HS-5 (cell line): Measurements from ENCODE around the gene ZBTB46.
"Not testable (repeated sequence)": the region's sequence is repeated elsewhere in the genome, so short reads cannot be mapped to it uniquely, and the experiment has no call there.

Experiments
- DNase-seq: peaks from one replicate; pipeline ENCODE4 v3.0.0-alpha.2; 2012; ENCODE audit warnings: low read depth

Gene ZBTB46

GRCh38 chr20:63787302-63787701 lies 43.8 kb downstream of the ZBTB46 start:
- no peak for DNase-seq

GRCh38 chr20:63785691-63786131 lies 45.4 kb downstream of the ZBTB46 start:
- DNase-seq = no peak

DNA sequence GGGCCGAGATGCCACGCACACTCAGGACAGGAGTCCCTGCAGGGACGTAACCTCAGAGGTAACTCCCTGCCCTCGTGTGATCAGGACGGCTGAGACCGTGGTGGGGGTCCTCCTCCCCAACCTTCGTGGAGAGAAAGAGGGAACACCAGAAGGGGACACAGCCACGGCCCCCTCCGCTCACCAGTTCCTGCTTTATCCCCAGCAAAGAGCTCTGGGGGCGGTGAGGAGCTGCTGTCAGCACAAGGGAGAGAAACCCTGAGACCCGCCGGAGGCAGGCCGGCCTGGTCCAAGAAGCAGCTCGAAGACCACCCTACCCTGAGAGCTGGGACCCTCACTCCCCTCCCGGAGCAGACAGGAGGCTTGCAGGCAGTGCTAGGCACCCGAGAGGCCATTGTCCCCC lies 47.1 kb downstream of the ZBTB46 start:
- DNase-seq = no peak

DNA sequence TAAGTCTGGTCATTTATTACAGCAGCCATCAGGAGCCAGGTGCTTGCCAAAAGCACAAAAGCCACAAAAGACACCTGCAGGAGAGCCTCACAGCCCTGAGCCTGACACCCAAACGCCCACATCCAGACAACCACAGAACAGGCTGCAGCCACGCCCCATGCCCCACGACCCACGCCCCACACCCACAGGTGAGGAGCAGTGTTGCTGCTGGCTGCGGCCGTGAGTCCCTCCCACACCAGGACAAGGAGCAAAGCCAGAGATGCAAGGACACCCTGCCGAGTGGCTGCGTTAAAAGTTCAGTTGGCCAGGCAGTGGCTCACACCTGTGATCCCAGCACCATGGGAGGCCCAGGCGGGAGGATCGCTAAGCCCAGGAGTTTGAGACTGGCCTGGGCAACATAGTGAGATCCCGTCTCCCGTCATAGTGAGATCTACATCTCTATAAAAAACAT lies 48.5 kb downstream of the ZBTB46 start:
- no peak for DNase-seq

DNA sequence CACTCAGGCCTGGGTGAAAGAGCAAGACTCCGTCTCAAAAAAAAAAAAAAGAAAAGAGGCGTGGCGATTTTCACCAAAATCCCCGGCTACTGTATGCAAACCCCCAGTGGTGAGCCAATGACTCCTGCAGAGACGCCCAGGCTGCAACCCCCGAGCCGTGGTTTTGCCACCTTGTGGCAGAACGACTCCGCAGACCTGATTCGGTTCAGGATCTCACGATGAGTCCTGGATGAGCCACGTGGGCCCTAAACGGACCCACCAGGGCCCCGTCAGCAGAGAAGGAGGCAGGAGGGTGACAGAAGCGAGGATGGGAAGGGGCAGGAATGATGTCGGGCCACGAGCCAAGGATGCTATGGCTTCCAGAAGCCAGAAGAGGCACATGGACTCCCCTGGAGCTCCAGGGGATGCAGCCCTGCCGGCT lies 49.0 kb downstream of the ZBTB46 start:
- DNase-seq = no peak

DNA sequence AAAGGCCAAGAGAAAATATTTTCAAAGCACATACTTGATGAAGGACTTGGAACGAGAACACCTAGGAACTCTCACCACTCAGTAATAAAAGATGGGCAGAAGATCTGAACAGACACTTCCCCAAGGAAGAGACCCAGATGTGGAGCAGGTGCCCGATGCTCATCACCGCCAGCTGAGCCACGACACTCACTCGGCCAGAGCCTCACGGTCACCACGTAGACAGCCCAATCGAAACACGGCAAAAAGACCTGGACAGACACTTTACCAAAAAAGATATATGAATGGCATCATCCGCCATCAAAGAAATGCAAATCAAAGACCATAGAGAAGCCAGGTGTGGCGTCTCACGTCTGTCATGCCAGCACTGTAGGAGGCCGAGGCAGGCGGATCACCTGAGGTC lies 49.9 kb downstream of the ZBTB46 start:
- DNase-seq = no peak

- DNase-seq = no peak
Measured at GRCh38 chr20:63778857-63779256, 52.2 kb downstream of the ZBTB46 start.

DNA sequence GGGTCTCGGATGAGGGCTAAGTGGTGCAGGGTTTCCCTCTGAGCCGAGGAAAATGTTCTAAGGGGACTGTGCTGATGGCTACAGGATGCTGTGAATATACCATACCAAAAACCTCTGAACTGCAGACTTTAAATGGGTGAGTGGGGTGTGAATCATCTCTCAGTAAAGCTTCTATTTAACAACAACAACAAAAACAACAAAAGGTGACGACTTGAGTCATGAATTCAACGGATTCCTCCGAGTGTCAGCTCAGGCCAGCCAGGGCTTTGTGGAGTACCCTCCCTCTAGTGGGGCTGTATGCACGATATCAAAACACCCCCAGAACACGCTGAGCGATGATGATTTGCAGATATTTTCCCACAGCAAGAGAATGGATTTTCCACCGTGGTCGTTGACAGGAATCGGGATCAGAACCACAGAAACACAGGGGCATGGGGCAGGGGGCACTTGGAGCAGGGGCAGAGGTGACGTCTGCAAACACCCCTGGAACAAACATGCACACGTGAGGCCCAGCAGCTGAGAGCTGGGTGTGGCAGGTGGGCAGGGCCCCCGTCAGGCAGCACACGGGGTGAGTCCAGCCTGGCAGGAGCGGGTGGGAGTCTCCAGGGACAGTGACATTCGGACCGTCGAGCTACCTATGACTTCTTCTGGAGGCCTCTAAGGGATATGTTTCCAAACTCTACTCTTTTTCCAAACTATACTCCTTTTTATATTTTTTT lies 52.9 kb downstream of the ZBTB46 start:
- DNase-seq = no peak

GRCh38 chr20:63777614-63778013 lies 53.5 kb downstream of the ZBTB46 start:
- DNase-seq = no peak

- DNase-seq = not testable (repeated sequence)
Measured at GRCh38 chr20:63776875-63777274, 54.2 kb downstream of the ZBTB46 start.

GRCh38 chr20:63775096-63775978 lies 55.7 kb downstream of the ZBTB46 start:
- DNase-seq = no peak

- no peak for DNase-seq
Measured at GRCh38 chr20:63774306-63774705, 56.8 kb downstream of the ZBTB46 start.

GRCh38 chr20:63773571-63774241 lies 57.4 kb downstream of the ZBTB46 start:
- DNase-seq = no peak

DNA sequence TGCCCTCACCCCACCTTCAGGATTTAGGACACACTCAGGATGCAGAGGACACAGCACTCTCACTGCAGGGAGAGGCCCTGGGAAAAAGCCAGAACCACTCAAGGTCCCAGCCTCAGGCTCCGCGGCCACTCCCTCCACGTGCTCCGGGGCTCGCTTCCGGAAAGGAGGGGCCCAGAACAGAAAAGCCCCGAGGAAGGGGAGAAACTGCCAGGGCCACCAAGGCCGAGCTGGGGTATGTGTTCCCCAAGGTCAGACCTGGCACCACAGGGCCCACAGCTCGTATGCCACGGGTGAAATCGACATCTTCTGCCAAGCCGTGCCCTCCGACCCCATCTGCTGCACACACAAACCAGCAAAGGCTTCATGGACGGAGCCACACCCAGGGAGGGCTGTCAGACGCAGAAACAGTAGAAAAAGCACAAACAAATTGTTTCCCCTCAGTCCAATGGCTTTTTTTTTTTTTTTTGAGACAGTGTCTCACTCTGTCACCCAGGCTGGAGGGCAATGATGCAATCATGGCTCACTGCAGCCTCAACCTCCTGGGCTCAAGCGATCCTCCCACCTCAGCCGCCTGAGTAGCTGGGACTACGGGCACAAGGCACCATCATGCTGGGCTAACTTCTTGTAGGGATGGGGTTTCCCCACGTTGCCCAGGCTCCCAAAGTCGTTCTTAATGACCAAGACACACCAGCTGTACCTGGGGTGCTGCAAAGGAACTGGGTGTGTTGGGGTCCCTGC lies 58.1 kb downstream of the ZBTB46 start:
- no peak for DNase-seq

- DNase-seq = no peak
Measured at GRCh38 chr20:63771046-63771707, 59.9 kb downstream of the ZBTB46 start.

DNA sequence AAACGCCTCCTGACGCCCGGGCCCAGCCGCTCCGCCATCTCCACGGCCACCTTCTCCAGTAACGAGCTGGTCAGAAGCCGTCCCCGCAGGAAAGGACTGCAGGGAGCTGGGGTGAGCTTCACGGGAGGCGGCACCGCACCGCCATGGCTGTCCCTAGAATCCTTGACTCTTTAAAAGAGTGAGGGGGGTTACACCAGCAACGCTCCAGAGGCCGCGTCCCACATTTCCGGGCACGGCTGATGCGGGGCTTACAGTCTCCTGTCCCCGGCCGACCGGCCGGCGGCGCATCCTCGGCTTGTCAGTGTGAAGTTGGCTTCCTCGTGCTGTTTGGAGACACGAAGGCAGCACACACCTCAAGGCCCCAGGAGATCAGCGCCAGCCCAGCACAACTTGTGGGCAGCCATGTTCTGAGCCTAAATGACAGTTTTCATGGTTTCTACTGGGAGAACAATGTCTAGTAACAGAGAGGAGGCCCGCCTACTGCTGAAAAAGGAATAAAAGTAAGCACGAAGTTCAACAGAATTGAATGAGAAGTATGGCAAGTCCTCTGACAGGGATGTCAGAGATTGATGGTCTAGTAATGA lies 61.1 kb downstream of the ZBTB46 start:
- DNase-seq = no peak

DNA sequence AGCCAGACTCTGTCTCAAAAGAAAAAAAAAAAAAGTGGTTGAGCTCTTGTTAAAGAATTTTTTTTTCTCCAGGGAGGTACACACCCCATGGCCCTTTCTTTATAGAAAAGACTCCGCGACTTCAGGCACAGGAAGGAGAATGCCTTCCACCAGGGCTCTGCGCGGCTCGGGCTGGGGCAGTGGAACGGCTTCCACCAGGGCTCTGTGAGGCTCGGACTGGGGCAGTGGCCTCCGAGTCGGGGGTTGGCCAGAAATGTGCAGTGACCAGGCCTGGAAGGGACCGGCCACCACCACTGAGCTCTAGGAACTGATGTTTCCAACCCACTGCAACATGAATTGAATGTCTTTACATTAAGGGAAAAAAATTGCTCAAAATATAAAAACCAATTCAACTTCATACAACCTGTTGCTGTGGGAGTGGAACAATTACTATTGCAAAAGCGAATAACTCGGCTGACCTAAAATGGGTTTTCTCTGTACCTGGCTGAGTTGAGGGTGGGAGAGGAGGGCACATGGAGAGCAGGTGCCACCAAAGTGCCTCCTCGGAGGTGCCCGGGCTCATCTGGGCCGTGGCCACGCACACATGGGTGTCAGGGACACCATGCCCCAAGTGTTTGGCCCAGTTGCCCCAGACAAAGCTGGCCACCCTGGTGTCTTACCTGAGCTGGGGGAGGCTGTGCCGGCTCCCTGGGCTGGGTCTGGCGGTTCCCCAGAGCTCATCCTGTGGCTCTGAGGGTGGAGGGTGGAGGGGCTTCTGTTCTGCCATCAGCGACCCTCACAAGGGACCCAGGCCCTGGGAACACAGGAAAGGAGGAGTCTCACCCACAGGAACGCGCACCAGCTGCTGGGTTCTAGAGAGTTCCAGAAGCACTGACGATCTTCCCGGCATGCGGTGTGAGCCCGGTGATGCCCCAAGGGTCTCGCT lies 62.2 kb downstream of the ZBTB46 start:
- no peak for DNase-seq

GRCh38 chr20:63767886-63768285 lies 63.2 kb downstream of the ZBTB46 start:
- no peak for DNase-seq

DNA sequence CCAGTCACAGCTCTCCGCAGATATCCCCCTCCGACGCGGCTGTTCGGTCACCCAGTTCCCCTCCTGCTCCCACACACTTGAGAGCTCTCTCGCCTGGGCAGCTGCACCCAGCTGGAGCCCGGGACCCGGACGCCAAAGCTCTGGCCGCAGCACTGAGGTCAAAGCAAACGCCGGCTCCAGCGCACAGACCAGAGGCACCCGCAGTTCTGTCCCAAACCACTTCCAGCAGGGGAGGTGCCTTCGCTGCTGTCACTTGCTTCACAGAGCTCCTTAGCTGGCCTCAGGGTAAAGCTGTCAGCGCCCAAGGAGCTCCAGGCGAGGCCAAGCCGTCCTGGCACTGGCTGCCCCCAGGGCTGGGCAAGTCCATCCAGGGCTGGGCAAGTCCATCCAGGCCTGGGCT lies 63.6 kb downstream of the ZBTB46 start:
- no peak for DNase-seq
